DOHH2 (cell line): ENCODE results near the gene CWC27.

Experiments
- CTCF ChIP-seq: fragments of 200-600 bp; sonication (generic); IDR thresholded peaks from one replicate; pipeline ENCODE4 v1.5.1; 2014; ENCODE audit warnings: antibody characterized with exemption, mild to moderate bottlenecking, low read depth, low read length; ENCODE audit not compliant: poor library complexity, severe bottlenecking
- EZH2phosphoT487 ChIP-seq: fragments of 200-600 bp; sonication (generic); IDR thresholded peaks from 2 replicates; pipeline ENCODE4 v1.6.1; 2017; ENCODE audit warnings: borderline replicate concordance, mild to moderate bottlenecking, antibody characterized with exemption, low read length, moderate library complexity, mixed read lengths

GRCh38 chr5:65022932-65023331 is 254.2 kb downstream of the CWC27 start:
- TF ChIP-seq CTCF, result no peak
- TF ChIP-seq EZH2phosphoT487, result no peak
